Mammary epithelial cell (primary cell): Measurements from ENCODE around the gene GPX4.

ENCODE experiments used
- CTCF ChIP-seq, 2 donors: IDR thresholded peaks in 1 of 2; conservative IDR thresholded peaks in 1 of 2; 2 replicates each; pipeline ENCODE4 v1.5.1; 2011 to 2012; ENCODE audit warnings: inconsistent platforms in 2 of 2, low read length in 2 of 2, mild to moderate bottlenecking in 2 of 2, control low read depth in 1 of 2, low read depth in 1 of 2; ENCODE audit not compliant: insufficient read depth in 1 of 2; ENCODE audit errors: extremely low read depth in 1 of 2
- EZH2 ChIP-seq: IDR thresholded peaks from 2 replicates; pipeline ENCODE4 v1.6.1; 2012; ENCODE audit warnings: low read length, inconsistent platforms, borderline replicate concordance

DNA sequence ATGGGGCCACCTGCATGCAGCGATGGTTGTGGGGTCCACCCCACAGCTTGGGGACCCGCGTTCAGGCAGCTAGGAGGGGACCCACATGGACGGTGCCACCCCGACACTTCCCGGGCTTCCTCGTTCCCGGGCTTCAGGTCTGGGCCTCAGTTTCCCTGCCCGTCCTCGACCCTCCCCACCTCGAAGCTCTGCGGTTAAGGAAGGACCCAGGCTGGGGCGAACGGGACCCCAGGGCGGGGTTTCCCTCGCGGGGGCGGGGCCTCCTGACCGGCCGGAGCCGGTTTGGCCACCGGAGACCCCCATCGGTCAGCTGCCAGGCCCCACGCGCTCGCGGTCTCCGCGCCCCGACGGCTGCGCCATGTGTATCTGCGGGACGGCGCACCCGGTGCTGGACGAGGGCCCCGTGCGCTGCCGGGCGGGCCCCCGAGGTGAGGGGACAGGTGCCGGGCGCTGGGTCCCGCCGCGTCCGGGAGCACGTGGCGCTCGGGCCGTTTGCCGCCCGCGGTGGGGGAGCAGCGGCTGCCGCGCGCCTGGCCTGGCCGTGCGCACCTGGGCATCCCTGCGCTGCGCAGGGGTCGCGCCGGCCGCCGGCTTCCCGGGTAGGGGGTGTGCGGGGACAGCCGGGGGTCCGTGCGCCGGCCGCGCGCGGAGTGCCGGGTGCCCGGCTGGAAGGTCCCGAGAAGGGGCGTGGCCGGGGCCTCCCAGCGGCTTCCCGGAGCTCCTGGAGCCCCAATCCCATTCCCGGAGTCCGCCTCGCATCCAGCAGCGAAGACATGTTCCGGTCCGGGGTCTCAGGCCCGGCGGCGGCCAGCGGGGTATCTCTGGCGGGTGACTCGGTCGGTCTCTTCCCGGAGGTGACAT lies 32.6 kb upstream of the GPX4 start:
- TF ChIP-seq CTCF (conservative IDR thresholded peaks at IDR 0.05 in 1 of 2, IDR thresholded peaks at IDR 0.05 in 1 of 2; ENCODE audit: extremely low read depth in 1 of 2, insufficient read depth in 1 of 2, low read depth in 1 of 2, low read length in 2 of 2) (no peak), EZH2 (no peak)
